Measurements from ENCODE around the gene APOBEC3A. TPM values are rescaled to one million over a fixed set of nuclear protein-coding genes. Genes with fewer than 3 reads are reported as not detected.
"Not testable (repeated sequence)": the region's sequence is repeated elsewhere in the genome, so short reads cannot be mapped to it uniquely, and the experiment has no call there.

APOBEC3A gene
- total and polyA plus RNA-seq, 2 of the 8 experiments (the other 6 are each of a cell fraction or from before 2014, with no cell fraction given): not detected

GRCh38 chr22:38959590-38959989, 2.2 kb downstream of the APOBEC3A start (continued):
- TF ChIP-seq KDM1A (IDR thresholded peaks at IDR 0.05; ENCODE audit: borderline replicate concordance, low read length) (no peak), E2F6 (IDR thresholded peaks at IDR 0.05) (no peak), CEBPB (IDR thresholded peaks at IDR 0.05; ENCODE audit: low read depth, low read length) (no peak)

- H3K27ac ChIP-seq (ENCODE audit: low read depth, low read length); H3K23me2 ChIP-seq (ENCODE audit: low read depth, low read length); H3K9me3 ChIP-seq (ENCODE audit: insufficient read depth in 2 of 2, low read depth in 1 of 2, low read length in 1 of 2); H2BK120ac ChIP-seq (replicated peaks; ENCODE audit: low read depth, low read length); H2BK20ac ChIP-seq (ENCODE audit: low read length); POLR2A ChIA-PET (ENCODE audit: partially characterized antibody); H3K79me2 ChIP-seq (ENCODE audit: control insufficient read depth in 1 of 2, insufficient read depth in 2 of 2, low read length in 2 of 2); H2BK5ac ChIP-seq (ENCODE audit: low read depth, low read length); H2BK12ac ChIP-seq (ENCODE audit: low read depth, low read length); H3K4me2 ChIP-seq (ENCODE audit: insufficient read depth in 1 of 2, low read depth in 2 of 2, low read length in 2 of 2); H4K8ac ChIP-seq (ENCODE audit: extremely low read depth, insufficient read depth, low read length); CTCF ChIA-PET (ENCODE audit: partially characterized antibody); H3K18ac ChIP-seq (ENCODE audit: extremely low read depth, low read length); FAIRE-seq; H2BK15ac ChIP-seq (ENCODE audit: low read length); H2AFZ ChIP-seq (ENCODE audit: low read length); H3K56ac ChIP-seq (replicated peaks; ENCODE audit: insufficient read length, low read depth, low read length); H2AK5ac ChIP-seq (ENCODE audit: low read depth, low read length); H4K91ac ChIP-seq (replicated peaks; ENCODE audit: insufficient read length, low read length); H3K4ac ChIP-seq (replicated peaks; ENCODE audit: insufficient read length, low read depth, low read length); DNase-seq (ENCODE audit: low read depth in 1 of 2, low spot score in 2 of 2); H3K4me1 ChIP-seq (replicated peaks in 1 of 4; ENCODE audit: control insufficient read depth in 3 of 4, insufficient read depth in 4 of 4, low read length in 3 of 4); H3K27me3 ChIP-seq (replicated peaks in 1 of 4; ENCODE audit: control insufficient read depth in 3 of 4, extremely low read depth in 1 of 4, insufficient read depth in 3 of 4, low read length in 3 of 4); H3K36me3 ChIP-seq (ENCODE audit: control insufficient read depth in 2 of 4, insufficient read depth in 4 of 4, low read length in 3 of 4); H4K5ac ChIP-seq (ENCODE audit: insufficient read length, low read depth, low read length); H3K79me1 ChIP-seq (ENCODE audit: low read depth, low read length); H3K23ac ChIP-seq (ENCODE audit: insufficient read length); H4K20me1 ChIP-seq (replicated peaks in 1 of 2; ENCODE audit: control insufficient read depth in 1 of 2, insufficient read depth in 2 of 2, low read length in 2 of 2); H3K9ac ChIP-seq (replicated peaks in 1 of 4; ENCODE audit: extremely low read depth in 1 of 4, low read depth in 3 of 4, low read length in 3 of 4); H3K4me3 ChIP-seq (ENCODE audit: extremely low read depth in 1 of 4, insufficient read depth in 2 of 4, low read depth in 3 of 4, low read length in 4 of 4); H3K14ac ChIP-seq (ENCODE audit: insufficient read length): not testable (repeated sequence)
- 84% methylated on average over 3 of the region's 4 CpGs; no CpG with 5 or more reads in 1 of the 2 experiments for WGBS, 2 experiments (ENCODE audit: extremely low coverage in 1 of 2, insufficient coverage in 1 of 2, insufficient read length in 1 of 2, insufficient replicate concordance in 2 of 2, low coverage in 1 of 2, low lambda C conversion rate in 2 of 2, missing lambda C conversion rate in 1 of 2)
Observed at GRCh38 chr22:38960673-38961072, 3.3 kb downstream of the APOBEC3A start.
